Measurements from ENCODE around the gene INHA.

DNA sequence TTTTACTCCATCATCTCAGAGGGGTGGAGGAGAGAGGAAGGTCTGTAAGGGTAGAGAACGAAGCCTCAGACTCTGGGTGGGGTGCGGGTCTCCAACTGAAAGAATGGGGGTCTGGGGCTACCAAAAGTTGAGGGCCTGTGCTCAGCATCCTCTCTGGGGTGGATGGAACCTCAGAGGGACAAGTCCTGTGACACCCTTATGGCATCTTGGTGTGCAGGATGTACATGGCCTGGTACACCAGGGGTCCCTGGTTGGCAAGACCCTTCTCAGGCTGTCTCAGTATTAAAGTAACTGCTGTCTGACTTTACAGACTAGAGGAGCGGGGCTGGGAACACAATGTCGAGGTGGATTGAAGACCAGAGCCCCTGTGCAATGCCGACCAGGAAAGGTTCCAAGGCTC lies 53.1 kb downstream of the INHA start:
- TF ChIP-seq, protein P1, sequence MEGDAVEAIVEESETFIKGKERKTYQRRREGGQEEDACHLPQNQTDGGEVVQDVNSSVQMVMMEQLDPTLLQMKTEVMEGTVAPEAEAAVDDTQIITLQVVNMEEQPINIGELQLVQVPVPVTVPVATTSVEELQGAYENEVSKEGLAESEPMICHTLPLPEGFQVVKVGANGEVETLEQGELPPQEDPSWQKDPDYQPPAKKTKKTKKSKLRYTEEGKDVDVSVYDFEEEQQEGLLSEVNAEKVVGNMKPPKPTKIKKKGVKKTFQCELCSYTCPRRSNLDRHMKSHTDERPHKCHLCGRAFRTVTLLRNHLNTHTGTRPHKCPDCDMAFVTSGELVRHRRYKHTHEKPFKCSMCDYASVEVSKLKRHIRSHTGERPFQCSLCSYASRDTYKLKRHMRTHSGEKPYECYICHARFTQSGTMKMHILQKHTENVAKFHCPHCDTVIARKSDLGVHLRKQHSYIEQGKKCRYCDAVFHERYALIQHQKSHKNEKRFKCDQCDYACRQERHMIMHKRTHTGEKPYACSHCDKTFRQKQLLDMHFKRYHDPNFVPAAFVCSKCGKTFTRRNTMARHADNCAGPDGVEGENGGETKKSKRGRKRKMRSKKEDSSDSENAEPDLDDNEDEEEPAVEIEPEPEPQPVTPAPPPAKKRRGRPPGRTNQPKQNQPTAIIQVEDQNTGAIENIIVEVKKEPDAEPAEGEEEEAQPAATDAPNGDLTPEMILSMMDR (IDR thresholded peaks at IDR 0.05; ENCODE audit: low read length): no peak
- TF ChIP-seq EZH2 (optimal IDR thresholded peaks at IDR 0.05; ENCODE audit: low read depth, low read length) (no peak), EZH2phosphoT487 (IDR thresholded peaks at IDR 0.05; ENCODE audit: low read length) (no peak)
